ENCODE results near the gene LRIG1.

The LRIG1 gene

GRCh38 chr3:66506154-66506553 is 5.3 kb upstream of the LRIG1 start:
- H3K4me3 ChIP-seq (ENCODE audit: control insufficient read depth, low read depth, low read length) = no peak overlapping the region
- TF ChIP-seq CTCF (IDR thresholded peaks at IDR 0.05; ENCODE audit: control insufficient read depth, insufficient read depth, low read depth, low read length, missing control alignments) = no peak
- no peak for DNase-seq (ENCODE audit: low read depth)

GRCh38 chr3:66504850-66505641 is 4.2 kb upstream of the LRIG1 start:
- no peak for TF ChIP-seq CTCF (IDR thresholded peaks at IDR 0.05; ENCODE audit: control insufficient read depth, insufficient read depth, low read depth, low read length, missing control alignments)
- no peak overlapping the region for H3K4me3 ChIP-seq (ENCODE audit: control insufficient read depth, low read depth, low read length)
- DNase-seq (ENCODE audit: low read depth) = no peak

GRCh38 chr3:66502981-66503380 is 2.2 kb upstream of the LRIG1 start:
- TF ChIP-seq CTCF (IDR thresholded peaks at IDR 0.05; ENCODE audit: control insufficient read depth, insufficient read depth, low read depth, low read length, missing control alignments) = no peak
- H3K4me3 ChIP-seq (ENCODE audit: control insufficient read depth, low read depth, low read length) = no peak overlapping the region
- no peak for DNase-seq (ENCODE audit: low read depth)

GRCh38 chr3:66502245-66502874 is 1.5 kb upstream of the LRIG1 start:
- no peak overlapping the region for H3K4me3 ChIP-seq (ENCODE audit: control insufficient read depth, low read depth, low read length)
- DNase-seq (ENCODE audit: low read depth) = no peak
- no peak for TF ChIP-seq CTCF (IDR thresholded peaks at IDR 0.05; ENCODE audit: control insufficient read depth, insufficient read depth, low read depth, low read length, missing control alignments)

- no peak for DNase-seq (ENCODE audit: low read depth)
- TF ChIP-seq CTCF (IDR thresholded peaks at IDR 0.05; ENCODE audit: control insufficient read depth, insufficient read depth, low read depth, low read length, missing control alignments) = peak; percentile 40
- H3K4me3 ChIP-seq (ENCODE audit: control insufficient read depth, low read depth, low read length) = peak overlapping the region; percentile 40
Measured at GRCh38 chr3:66501483-66502244, 842 bp upstream of the LRIG1 start.

GRCh38 chr3:66499881-66500575 is 794 bp downstream of the LRIG1 start:
- TF ChIP-seq CTCF (IDR thresholded peaks at IDR 0.05; ENCODE audit: control insufficient read depth, insufficient read depth, low read depth, low read length, missing control alignments) = no peak
- peak overlapping the region; percentile 80 for H3K4me3 ChIP-seq (ENCODE audit: control insufficient read depth, low read depth, low read length)
- no peak for DNase-seq (ENCODE audit: low read depth)

All from AG09309 (cell line).